Fibroblast of the conjunctiva (primary cell): ENCODE results near the gene MYH15.

ENCODE experiments used
- DNase-seq: peaks from one replicate; pipeline ENCODE4 v3.0.0-alpha.2; 2010; ENCODE audit warnings: low read depth

Gene MYH15

GRCh38 chr3:108509263-108509662, 1.1 kb downstream of the MYH15 start:
- no peak for DNase-seq

- no peak for DNase-seq
Observed at GRCh38 chr3:108507902-108508301, 2.5 kb downstream of the MYH15 start.

GRCh38 chr3:108505811-108506210, 4.6 kb downstream of the MYH15 start:
- DNase-seq: no peak

DNA sequence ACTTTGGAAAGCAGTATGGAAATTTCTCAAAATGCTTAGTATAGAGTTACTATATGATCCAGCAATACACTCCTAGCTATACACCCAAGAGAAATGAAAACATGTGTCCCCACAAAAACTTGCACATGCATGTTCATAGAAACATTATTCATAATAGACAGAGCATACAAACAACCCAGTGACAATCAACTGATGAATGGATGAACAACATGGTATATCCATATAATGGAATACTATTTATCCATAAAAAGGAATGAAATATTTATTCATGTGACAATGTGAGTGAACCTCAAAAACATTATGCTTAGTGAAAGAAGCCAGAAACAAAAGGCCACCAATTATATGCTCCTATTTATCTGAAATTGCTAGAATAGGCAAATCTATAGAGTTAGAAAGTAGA, 6.7 kb downstream of the MYH15 start:
- DNase-seq: no peak

- no peak for DNase-seq
Observed at GRCh38 chr3:108501535-108501934, 8.9 kb downstream of the MYH15 start.

DNA sequence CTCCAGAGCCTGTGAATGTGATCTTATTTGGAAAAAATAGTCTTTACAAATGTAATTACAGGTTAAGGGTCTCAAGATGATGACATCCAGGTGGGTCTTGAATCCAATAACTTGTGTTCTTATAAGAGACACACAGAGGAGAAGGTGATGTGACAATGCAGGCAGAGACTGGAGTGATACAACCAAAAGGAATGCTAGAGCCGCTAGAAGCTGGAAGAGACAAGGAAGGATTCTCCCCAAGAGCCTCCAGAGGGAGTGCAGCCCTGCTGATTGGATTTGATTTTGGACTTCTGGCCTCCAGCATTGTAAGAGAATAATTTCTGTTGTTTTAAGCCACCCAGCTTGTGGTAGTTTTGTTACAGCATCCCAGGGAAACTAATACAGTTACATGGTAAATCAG, 9.7 kb downstream of the MYH15 start:
- no peak for DNase-seq

- DNase-seq: no peak
Observed at GRCh38 chr3:108497271-108497670, 13.1 kb downstream of the MYH15 start.

DNA sequence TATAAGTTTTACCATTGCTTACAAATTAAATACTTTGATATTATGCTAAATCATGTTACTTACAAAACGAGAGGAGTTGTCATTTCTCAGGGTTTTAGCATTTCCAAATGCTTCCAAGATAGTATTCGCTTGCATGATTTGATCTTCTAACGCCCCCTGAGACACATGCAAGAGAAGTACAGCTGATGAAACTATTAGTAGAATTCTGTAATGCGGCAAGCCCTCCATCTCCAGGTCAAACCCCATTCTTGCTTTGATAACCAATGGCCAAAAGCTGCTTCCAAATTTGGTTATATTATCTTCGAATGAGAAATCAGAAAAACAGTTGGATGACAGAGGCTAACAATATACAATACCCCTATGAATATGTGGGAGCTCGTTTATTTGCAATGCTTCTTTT, 14.7 kb downstream of the MYH15 start:
- DNase-seq: no peak

GRCh38 chr3:108494906-108495531, 15.4 kb downstream of the MYH15 start:
- DNase-seq: no peak

- DNase-seq: no peak
Observed at GRCh38 chr3:108493862-108494261, 16.5 kb downstream of the MYH15 start.

- no peak for DNase-seq
Observed at GRCh38 chr3:108491456-108491855, 18.9 kb downstream of the MYH15 start.

DNA sequence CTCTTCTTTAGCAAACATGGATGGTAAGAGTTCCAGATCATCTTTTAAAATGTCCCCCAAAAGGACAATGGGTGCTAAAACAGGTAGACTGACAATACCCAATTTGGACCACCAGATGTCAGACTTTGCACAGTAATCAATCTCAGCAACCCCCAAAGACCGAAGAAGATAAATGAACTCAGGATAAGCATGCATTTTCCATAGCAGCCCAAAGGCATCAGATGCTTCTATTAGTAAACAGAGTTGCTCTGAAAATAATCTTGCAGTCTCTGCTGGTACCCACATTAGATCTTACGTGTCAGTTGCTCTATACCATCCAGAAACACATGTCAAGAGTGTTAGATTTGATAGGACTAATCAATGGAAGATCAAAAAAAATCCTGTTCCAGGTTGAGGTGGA, 20.6 kb downstream of the MYH15 start:
- DNase-seq: no peak

GRCh38 chr3:108488631-108489030, 21.8 kb downstream of the MYH15 start:
- no peak for DNase-seq

DNA sequence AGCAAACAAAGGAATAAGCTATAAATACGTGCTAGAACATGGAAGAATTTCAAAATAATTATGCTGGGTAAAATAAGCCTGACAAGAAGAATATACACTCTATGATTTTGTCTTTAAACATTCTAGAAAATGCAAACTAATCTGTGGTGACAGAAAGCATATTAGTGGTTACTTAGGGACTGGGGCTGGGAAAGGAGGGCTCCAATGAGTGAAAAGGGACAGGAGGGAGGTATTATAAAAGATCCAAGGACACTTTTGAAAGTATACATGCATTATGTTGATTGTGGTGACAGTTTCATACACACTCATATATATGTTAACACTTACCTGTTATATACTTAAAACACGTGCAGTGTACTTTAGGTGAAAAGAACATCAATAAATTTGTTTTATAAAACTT, 23.0 kb downstream of the MYH15 start:
- no peak for DNase-seq

DNA sequence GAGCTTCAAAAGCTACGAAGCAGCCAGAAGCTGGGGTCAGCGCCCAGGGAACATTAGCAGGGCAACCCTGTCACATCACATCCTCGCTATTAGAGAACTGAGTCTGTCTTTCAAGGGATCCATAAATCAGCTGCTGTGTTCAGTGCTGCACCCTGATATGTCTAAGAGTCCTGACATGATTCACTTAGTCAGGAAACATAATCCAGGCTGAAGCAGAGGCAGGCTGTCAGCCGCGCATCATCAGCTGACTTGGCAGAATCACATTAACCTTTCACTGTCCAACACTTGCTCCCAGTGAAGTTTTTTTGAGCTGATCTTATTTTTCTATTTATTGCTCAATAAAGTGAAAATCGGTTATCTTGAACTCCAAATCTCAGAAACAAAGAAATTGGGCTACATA, 23.5 kb downstream of the MYH15 start:
- no peak for DNase-seq

GRCh38 chr3:108486338-108486737, 24.1 kb downstream of the MYH15 start:
- no peak for DNase-seq

GRCh38 chr3:108485146-108485545, 25.2 kb downstream of the MYH15 start:
- DNase-seq: no peak

DNA sequence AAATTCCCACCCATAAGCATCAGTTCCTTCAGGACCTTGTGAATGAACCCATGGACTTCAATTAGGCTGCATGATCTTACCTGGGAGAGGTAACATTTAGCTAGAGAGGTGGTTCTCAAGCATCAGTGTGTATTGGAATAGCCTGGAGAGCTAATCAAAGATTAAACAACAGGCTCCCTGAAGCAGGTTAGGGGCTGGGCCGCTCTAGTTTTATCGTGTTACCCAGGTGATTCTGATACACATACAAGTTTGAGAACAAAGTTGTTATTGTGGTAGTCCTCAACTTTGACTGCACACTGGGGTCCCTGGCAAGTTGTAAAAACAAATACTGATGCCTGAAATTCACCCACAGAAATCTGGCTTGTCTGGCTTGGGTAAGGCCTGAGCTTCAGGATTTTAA, 31.2 kb downstream of the MYH15 start:
- DNase-seq: no peak

- peak; percentile 72 for DNase-seq
Observed at GRCh38 chr3:108477511-108478147, 32.8 kb downstream of the MYH15 start.

DNA sequence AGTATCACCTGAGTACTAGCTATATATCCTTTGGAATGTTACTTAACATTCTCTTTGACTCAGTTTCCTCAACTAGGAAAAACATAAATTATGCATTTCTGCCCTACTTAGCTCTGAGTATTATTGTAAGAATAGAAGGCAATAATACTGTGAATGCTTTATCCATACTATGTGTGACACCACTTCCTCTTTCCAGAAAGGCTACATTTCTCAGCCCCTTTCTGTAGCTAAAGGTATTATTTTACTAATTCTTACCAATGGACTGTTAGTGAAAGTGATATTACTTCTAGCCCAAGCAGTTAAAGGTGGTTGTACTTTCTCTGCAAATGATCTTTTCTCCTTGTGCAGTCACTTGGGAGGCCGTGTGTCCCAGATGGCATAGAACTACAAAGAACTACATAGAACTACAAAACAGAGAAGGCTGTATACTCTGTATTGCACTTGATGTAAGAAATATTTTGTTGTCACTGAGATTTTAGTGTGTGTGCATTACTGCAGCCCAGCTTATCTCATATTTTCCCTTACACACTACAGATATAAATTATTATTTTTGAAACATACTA, 35.1 kb downstream of the MYH15 start:
- DNase-seq: no peak

- no peak for DNase-seq
Observed at GRCh38 chr3:108474581-108474980, 35.8 kb downstream of the MYH15 start.

GRCh38 chr3:108473711-108474110, 36.7 kb downstream of the MYH15 start:
- no peak for DNase-seq

- DNase-seq: peak; percentile 75
Observed at GRCh38 chr3:108472001-108472591, 38.3 kb downstream of the MYH15 start.
